ENCODE measurements around the gene EML3.
"Not testable (repeated sequence)": the region's sequence is repeated elsewhere in the genome, so short reads cannot be mapped to it uniquely, and the experiment has no call there.

The EML3 gene

DNA sequence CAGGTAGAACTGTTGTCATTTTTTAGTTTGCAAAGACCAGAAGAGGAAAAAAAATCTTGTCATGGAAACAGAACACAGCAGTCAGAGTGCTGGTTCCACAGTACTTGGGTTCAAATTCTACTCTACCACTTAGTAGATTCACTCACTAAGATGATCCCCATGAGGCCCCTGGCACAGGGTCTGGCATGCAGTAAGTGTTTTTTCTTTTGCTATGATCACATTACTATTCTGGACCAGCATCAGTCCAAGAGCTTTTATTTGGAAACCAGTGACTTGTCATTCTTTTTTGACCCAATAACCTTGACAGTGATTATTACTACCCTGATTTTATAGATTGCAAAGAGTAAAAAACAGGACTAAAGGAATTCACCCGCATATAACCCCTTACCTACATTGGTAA, 43.0 kb downstream of the EML3 start:
- TF ChIP-seq, protein P1, sequence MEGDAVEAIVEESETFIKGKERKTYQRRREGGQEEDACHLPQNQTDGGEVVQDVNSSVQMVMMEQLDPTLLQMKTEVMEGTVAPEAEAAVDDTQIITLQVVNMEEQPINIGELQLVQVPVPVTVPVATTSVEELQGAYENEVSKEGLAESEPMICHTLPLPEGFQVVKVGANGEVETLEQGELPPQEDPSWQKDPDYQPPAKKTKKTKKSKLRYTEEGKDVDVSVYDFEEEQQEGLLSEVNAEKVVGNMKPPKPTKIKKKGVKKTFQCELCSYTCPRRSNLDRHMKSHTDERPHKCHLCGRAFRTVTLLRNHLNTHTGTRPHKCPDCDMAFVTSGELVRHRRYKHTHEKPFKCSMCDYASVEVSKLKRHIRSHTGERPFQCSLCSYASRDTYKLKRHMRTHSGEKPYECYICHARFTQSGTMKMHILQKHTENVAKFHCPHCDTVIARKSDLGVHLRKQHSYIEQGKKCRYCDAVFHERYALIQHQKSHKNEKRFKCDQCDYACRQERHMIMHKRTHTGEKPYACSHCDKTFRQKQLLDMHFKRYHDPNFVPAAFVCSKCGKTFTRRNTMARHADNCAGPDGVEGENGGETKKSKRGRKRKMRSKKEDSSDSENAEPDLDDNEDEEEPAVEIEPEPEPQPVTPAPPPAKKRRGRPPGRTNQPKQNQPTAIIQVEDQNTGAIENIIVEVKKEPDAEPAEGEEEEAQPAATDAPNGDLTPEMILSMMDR (IDR thresholded peaks at IDR 0.05; ENCODE audit: low read depth, low read length, missing control alignments): no peak
- no peak overlapping the region for H3K4me3 ChIP-seq (ENCODE audit: low read depth, low read length)
- no peak for DNase-seq (ENCODE audit: low read depth)
- in situ Hi-C loops (cut with HindIII; ENCODE audit: low sequenced_read_pairs): loop anchor here (5.0 kb wide), 1 partner anchor 68 kb away; no protein-coding TSS in a partner anchor

DNA sequence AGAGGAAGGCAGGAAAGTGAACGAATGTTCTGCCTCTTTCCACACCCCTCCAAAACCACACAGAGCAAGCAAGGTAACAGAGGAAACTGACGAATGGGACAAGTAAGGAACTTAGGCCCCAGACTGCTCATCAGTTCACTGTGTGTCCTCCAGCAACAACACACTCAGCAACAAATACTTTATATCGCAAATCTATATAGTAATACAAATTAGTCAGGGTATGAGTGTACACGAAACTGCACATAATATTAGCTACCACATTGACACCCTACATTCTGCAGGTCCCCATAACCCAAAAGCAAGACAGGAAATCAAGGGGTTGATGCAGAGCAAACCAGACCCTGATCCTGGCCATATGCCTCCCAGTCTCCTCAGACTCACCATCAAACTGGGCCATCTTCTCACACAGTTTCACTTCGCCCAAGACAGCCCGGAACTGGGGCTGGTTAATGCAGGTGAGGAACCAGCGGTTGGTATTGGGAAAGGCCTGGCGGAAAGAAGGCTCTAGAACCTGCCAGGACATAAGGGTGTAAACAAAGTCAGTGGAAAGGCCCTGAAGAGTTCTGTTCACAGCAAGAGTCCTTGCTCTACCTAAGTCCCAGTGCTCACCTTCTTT, 45.4 kb downstream of the EML3 start:
- no peak for DNase-seq (ENCODE audit: low read depth)
- in situ Hi-C loops (cut with HindIII; ENCODE audit: low sequenced_read_pairs): no loop called here
- H3K4me3 ChIP-seq (ENCODE audit: low read depth, low read length): no peak overlapping the region
- TF ChIP-seq, protein P1 (IDR thresholded peaks at IDR 0.05; ENCODE audit: low read depth, low read length, missing control alignments): no peak

DNA sequence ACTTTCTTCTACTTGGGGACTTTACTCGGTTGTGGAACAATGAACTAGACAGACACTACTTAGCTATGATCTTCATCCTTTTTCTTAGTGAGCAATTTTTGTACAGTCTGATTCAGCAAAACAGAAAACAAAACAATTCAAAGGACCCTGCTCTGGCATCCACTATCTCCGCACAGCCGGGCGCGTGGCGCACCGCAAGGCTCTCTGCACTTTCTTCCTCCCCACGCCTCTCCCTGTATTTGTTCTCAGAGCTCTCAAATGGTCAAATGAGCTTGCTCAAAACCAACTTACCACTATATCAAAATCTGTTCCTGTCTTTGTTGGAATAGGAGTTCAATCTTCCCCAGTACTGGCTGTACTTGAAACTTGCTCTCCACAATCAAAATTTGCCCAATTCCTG, 46.3 kb downstream of the EML3 start:
- DNase-seq (ENCODE audit: low read depth): no peak
- no peak overlapping the region for H3K4me3 ChIP-seq (ENCODE audit: low read depth, low read length)
- TF ChIP-seq, protein P1 (IDR thresholded peaks at IDR 0.05; ENCODE audit: low read depth, low read length, missing control alignments): no peak
- in situ Hi-C loops (cut with HindIII; ENCODE audit: low sequenced_read_pairs): no loop called here

DNA sequence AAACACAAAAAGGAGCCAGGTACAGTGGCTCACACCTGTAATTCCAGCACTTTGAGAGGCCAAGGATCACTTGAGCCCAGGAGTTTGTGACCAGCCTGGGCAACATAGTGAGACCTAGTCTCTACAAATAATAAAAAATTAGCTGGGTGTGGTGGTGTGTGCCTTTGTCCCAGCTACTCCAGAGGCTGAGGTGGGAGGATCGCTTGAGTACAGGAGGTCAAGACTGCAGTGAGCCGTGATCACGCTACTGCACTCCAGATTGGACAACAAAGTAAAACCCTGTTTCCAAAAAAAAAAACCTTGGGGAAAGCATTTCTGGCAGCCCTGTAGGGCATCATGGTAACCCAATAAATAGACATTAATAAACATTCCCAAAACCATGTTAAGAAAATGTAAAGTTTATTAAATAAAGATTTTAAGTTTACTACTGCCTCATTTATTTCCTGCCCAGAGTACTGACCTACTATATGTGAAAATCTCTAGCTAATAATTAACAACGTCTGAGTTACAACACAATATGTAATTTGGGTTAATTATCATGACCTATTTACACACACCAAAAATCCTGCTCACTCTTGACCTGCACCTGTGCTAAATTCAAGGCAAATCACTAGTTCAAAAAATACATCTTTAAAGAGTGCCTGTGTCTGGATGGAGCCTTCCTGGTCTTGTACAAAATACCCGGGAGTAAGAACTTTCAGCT, 47.3 kb downstream of the EML3 start:
- DNase-seq (ENCODE audit: low read depth): no peak
- TF ChIP-seq, protein P1 (IDR thresholded peaks at IDR 0.05; ENCODE audit: low read depth, low read length, missing control alignments): no peak
- in situ Hi-C loops (cut with HindIII; ENCODE audit: low sequenced_read_pairs): no loop called here
- no peak overlapping the region for H3K4me3 ChIP-seq (ENCODE audit: low read depth, low read length)

DNA sequence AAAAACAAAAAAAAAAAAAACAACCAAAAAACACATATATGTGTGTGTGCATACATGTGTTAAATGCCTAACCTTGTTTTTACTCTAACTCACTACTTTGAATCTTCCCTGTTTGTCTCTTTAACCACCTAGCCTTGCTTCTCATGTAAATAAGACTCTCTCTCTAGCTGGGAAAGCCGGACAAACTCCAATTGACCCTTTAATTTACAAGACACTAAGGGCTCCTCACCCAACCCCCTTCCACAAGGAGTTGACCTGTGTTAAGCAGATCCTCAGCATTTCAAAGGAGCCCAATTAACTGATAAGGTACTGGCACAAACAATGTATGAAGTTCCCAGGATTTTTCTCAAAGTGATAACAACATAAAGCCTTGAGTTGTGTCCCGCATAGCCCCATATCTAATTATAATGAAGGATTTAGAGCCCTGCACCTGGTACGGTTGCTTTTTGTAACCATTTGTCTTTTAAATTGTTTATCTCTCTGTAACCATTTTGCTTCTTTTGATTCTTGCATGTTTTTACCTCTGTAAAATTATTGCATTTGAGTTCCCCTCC, 50.8 kb downstream of the EML3 start:
- H3K4me3 ChIP-seq (ENCODE audit: low read depth, low read length); in situ Hi-C loops (cut with HindIII; ENCODE audit: low sequenced_read_pairs): not testable (repeated sequence)

DNA sequence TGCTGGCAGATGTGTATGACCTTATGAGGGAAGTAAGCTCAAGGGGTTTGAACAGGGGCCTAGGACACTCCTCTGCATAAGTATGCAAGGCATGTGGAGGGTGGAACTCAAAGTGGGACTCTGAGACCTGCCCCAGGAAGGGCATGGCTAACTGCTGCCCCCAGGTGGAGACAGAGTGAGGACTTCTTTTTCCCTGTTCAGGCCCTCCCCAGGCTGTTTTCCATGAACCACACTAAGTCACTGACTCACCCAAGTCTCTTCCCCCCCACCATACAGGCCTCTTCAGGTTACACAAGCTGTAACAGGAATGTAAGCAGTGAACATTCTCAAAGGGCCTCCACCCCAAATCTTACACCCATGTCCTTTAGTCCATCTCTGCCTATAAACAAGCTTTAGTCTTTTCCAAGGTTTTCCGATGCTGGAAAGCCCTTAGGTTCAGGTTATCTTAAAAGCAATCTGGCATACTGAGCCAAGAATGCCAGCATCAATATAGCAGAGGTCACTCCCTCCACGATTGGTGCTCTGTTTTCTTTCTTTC, 51.9 kb downstream of the EML3 start:
- no peak overlapping the region for H3K4me3 ChIP-seq (ENCODE audit: low read depth, low read length)
- TF ChIP-seq, protein P1 (IDR thresholded peaks at IDR 0.05; ENCODE audit: low read depth, low read length, missing control alignments): peak; percentile 91
- peak; percentile 96 for DNase-seq (ENCODE audit: low read depth)
- in situ Hi-C loops (cut with HindIII; ENCODE audit: low sequenced_read_pairs): no loop called here

More for the DNA sequence above, 50.8 kb downstream of the EML3 start:
- not testable (repeated sequence) for DNase-seq (ENCODE audit: low read depth)

DNA sequence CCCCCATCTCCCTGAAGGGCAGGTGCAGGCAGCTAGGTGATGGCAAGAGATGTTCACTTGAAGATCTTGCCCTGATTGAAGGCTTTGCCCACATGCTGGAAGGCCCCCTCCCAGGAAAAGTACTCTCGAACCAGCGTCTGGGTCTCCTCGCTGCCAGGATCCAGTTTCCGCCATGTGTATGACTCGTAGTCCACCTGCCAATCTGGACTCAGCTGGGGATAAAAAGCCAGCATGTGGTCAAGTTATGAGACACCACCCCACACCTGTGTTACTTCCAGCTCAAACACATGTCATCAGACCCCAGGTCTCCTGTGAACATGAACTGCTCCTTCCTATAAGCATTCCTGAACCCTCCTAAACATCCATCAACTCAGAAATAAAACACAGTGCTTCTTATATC, 52.9 kb downstream of the EML3 start:
- in situ Hi-C loops (cut with HindIII; ENCODE audit: low sequenced_read_pairs); DNase-seq (ENCODE audit: low read depth); H3K4me3 ChIP-seq (ENCODE audit: low read depth, low read length): not testable (repeated sequence)
